Activated CD4-positive, alpha-beta T cell treated with anti-CD3 and anti-CD28 coated beads for 36 hours (primary cell): ENCODE results near the gene TET3. TPM values are rescaled to one million over a fixed set of nuclear protein-coding genes. Genes with fewer than 3 reads are reported as not detected.

ENCODE experiments used
- ATAC-seq: fragments of 200-7000 bp; cut with Tn5 transposase; one replicate; pipeline ENCODE4 v1.10.0; 2021; ENCODE audit warnings: mild to moderate bottlenecking, moderate library complexity
- CTCF ChIA-PET: fragments of 350-600 bp; sonication (Branson Sonifier 250); formaldehyde crosslinking; loops from one replicate; lab custom pipeline; 2021; ENCODE audit warnings: antibody characterized with exemption; lab: Charles Lee
- POLR2A ChIA-PET: fragments of 350-600 bp; sonication (Branson Sonifier 250); formaldehyde crosslinking; loops from one replicate; lab custom pipeline; 2021; ENCODE audit warnings: antibody characterized with exemption, inconsistent platforms; lab: Charles Lee
- DNase-seq: peaks from one replicate; pipeline ENCODE4 v3.0.0-alpha.2; 2020
- H3K27ac Mint-ChIP-seq: one replicate; pipeline ENCODE4 v1.8.0; 2021; ENCODE audit warnings: mixed read lengths
- H3K27me3 Mint-ChIP-seq: one replicate; pipeline ENCODE4 v1.8.0; 2021; ENCODE audit warnings: mixed read lengths
- H3K36me3 Mint-ChIP-seq: one replicate; pipeline ENCODE4 v1.8.0; 2021; ENCODE audit warnings: low read depth, mixed read lengths
- H3K4me1 Mint-ChIP-seq: one replicate; pipeline ENCODE4 v1.8.0; 2021; ENCODE audit warnings: mixed read lengths
- H3K4me3 Mint-ChIP-seq: one replicate; pipeline ENCODE4 v1.8.0; 2021; ENCODE audit warnings: mild to moderate bottlenecking, moderate library complexity, mixed read lengths
- H3K9me3 Mint-ChIP-seq: one replicate; pipeline ENCODE4 v1.8.0; 2021; ENCODE audit warnings: low read depth, mixed read lengths
- intact Hi-C, 2 experiments: fragments of 100-400 bp; cut with DNase I in 1 of 2; cut with micrococcal nuclease in 1 of 2; formaldehyde crosslinking; loops; one replicate each; pipeline versions ENCODE4 v1.14.2 to v1.15.1; 2022 to 2024; cut with DNase I, micrococcal nuclease
- total RNA-seq, 2 experiments: library from RNA; stranded (reverse); gene quantifications; one replicate each; pipeline ENCODE4 v1.2.3, GENCODE V29; 2021

Gene TET3
- total RNA-seq, 2 experiments from 2014 or later = 15.0 to 17.3 TPM

GRCh38 chr2:73986085-73986681, 1.5 kb downstream of the TET3 start:
- ChIA-PET POLR2A (interaction anchor here (0.6 to 2.3 kb wide), 7 partner anchors 9 to 472 kb away, joined by 3 to 9 read pairs (median 4); partner anchors contain the start of genes TPRKB and WBP1), CTCF (interaction anchor here (0.6 to 2.9 kb wide), 9 partner anchors 10 to 163 kb away, joined by 3 to 16 read pairs (median 4); no protein-coding TSS in a partner anchor)
- Mint-ChIP-seq H3K4me1 (peaks cover 67% of the 10 kb centered on the region), H3K9me3 (peaks cover 7% of the 10 kb centered on the region), H3K4me3 (peak overlapping the region; percentile 87), H3K36me3 (peaks cover 48% of the 10 kb centered on the region), H3K27ac (peak overlapping the region; percentile 73), H3K27me3 (no peaks in the 10 kb centered on the region)
- intact Hi-C loops = loop anchor here (1.0 to 10.0 kb wide), 9 partner anchors 41 to 161 kb away; partner anchors contain the start of genes BOLA3 (in 1 of the 2), DGUOK (in 1 of the 2) and STAMBP (in 1 of the 2)
- DNase-seq = peak; percentile 72
- ATAC-seq = peak; percentile 20

GRCh38 chr2:73987109-73987947, 2.6 kb downstream of the TET3 start:
- ATAC-seq (peak; percentile 36), DNase-seq (peak; percentile 74)
- H3K27me3 Mint-ChIP-seq = no peaks in the 10 kb centered on the region
- peaks cover 63% of the 10 kb centered on the region for H3K4me1 Mint-ChIP-seq
- ChIA-PET CTCF (interaction anchor here (0.5 to 2.9 kb wide), 19 partner anchors 9 to 165 kb away, joined by 3 to 16 read pairs (median 4); no protein-coding TSS in a partner anchor), POLR2A (interaction anchor here (0.8 to 2.3 kb wide), 4 partner anchors 8 to 23 kb away, joined by 4 to 9 read pairs (median 6); no protein-coding TSS in a partner anchor)
- peak overlapping the region; percentile 73 for H3K27ac Mint-ChIP-seq
- intact Hi-C loops = loop anchor here (1.0 to 10.0 kb wide), 9 partner anchors 40 to 160 kb away; partner anchors contain the start of genes BOLA3 (in 1 of the 2) and DGUOK (in 1 of the 2)
- H3K4me3 Mint-ChIP-seq = peak overlapping the region; percentile 87
- H3K36me3 Mint-ChIP-seq = peaks cover 56% of the 10 kb centered on the region
- peaks cover 10% of the 10 kb centered on the region for H3K9me3 Mint-ChIP-seq

GRCh38 chr2:73987948-73988700, 3.4 kb downstream of the TET3 start:
- intact Hi-C loops = loop anchor here (1.0 to 10.0 kb wide), 10 partner anchors 13 to 159 kb away; partner anchors contain the start of genes BOLA3 (in 1 of the 2) and DGUOK (in 1 of the 2)
- no peak for ATAC-seq
- no peak for DNase-seq
- peaks cover 10% of the 10 kb centered on the region for H3K9me3 Mint-ChIP-seq
- peak overlapping the region; percentile 8 for H3K27ac Mint-ChIP-seq
- H3K27me3 Mint-ChIP-seq = no peaks in the 10 kb centered on the region
- peaks cover 64% of the 10 kb centered on the region for H3K4me1 Mint-ChIP-seq
- CTCF ChIA-PET = interaction anchor here (0.5 to 2.9 kb wide), 15 partner anchors 9 to 166 kb away, joined by 3 to 16 read pairs (median 3); no protein-coding TSS in a partner anchor
- H3K36me3 Mint-ChIP-seq = peaks cover 64% of the 10 kb centered on the region
- POLR2A ChIA-PET = interaction anchor here (0.8 to 2.3 kb wide), 4 partner anchors 9 to 24 kb away, joined by 5 to 9 read pairs (median 6); no protein-coding TSS in a partner anchor
- peak overlapping the region; percentile 87 for H3K4me3 Mint-ChIP-seq

- DNase-seq = no peak
- Mint-ChIP-seq H3K4me1 (peaks cover 70% of the 10 kb centered on the region), H3K4me3 (no peak overlapping the region), H3K27ac (no peak overlapping the region), H3K9me3 (peaks cover 10% of the 10 kb centered on the region), H3K36me3 (peaks cover 72% of the 10 kb centered on the region), H3K27me3 (no peaks in the 10 kb centered on the region)
- ChIA-PET CTCF (no interaction called here), POLR2A (no interaction called here)
- ATAC-seq = no peak
- intact Hi-C loops = loop anchor here in 1 of 2 experiments (5.0 to 10.0 kb wide), 4 partner anchors 37 to 157 kb away; partner anchors contain the start of gene BOLA3
These were observed 5.3 kb downstream of the TET3 start for GRCh38 chr2:73989972-73990371.

GRCh38 chr2:73990531-73990930, 5.8 kb downstream of the TET3 start:
- Mint-ChIP-seq H3K4me1 (peaks cover 73% of the 10 kb centered on the region), H3K9me3 (peaks cover 10% of the 10 kb centered on the region), H3K36me3 (peaks cover 73% of the 10 kb centered on the region), H3K27ac (peak overlapping the region; percentile 11), H3K4me3 (no peak overlapping the region), H3K27me3 (no peaks in the 10 kb centered on the region)
- no peak for ATAC-seq
- DNase-seq = no peak
- ChIA-PET POLR2A (no interaction called here), CTCF (no interaction called here)
- intact Hi-C loops = no loop called here

GRCh38 chr2:73992036-73992435, 7.3 kb downstream of the TET3 start:
- CTCF ChIA-PET = interaction anchor here (0.6 to 0.7 kb wide), 2 partner anchors 73 to 165 kb away, joined by 3 read pairs; no protein-coding TSS in a partner anchor
- Mint-ChIP-seq H3K4me1 (peaks cover 74% of the 10 kb centered on the region), H3K27ac (peak overlapping the region; percentile 44), H3K9me3 (peaks cover 10% of the 10 kb centered on the region), H3K36me3 (peaks cover 64% of the 10 kb centered on the region), H3K27me3 (no peaks in the 10 kb centered on the region), H3K4me3 (no peak overlapping the region)
- DNase-seq (no peak), ATAC-seq (no peak)
- intact Hi-C loops = no loop called here
- POLR2A ChIA-PET = no interaction called here

GRCh38 chr2:73993376-73993775, 8.7 kb downstream of the TET3 start:
- peaks cover 78% of the 10 kb centered on the region for H3K4me1 Mint-ChIP-seq
- DNase-seq = no peak
- ChIA-PET POLR2A (interaction anchor here (0.5 kb wide), 1 partner anchor 168 kb away, joined by 3 read pairs; no protein-coding TSS in a partner anchor), CTCF (no interaction called here)
- H3K9me3 Mint-ChIP-seq = peaks cover 10% of the 10 kb centered on the region
- peaks cover 53% of the 10 kb centered on the region for H3K36me3 Mint-ChIP-seq
- H3K27ac Mint-ChIP-seq = peak overlapping the region; percentile 53
- intact Hi-C loops = no loop called here
- ATAC-seq = no peak
- no peaks in the 10 kb centered on the region for H3K27me3 Mint-ChIP-seq
- H3K4me3 Mint-ChIP-seq = no peak overlapping the region

GRCh38 chr2:73993778-73994177, 9.1 kb downstream of the TET3 start:
- intact Hi-C loops = no loop called here
- H3K4me3 Mint-ChIP-seq = no peak overlapping the region
- POLR2A ChIA-PET = interaction anchor here (0.6 kb wide), 1 partner anchor 127 kb away, joined by 3 read pairs; no protein-coding TSS in a partner anchor
- DNase-seq (peak; percentile 45), ATAC-seq (peak; percentile 30)
- peaks cover 50% of the 10 kb centered on the region for H3K36me3 Mint-ChIP-seq
- peaks cover 10% of the 10 kb centered on the region for H3K9me3 Mint-ChIP-seq
- peak overlapping the region; percentile 53 for H3K27ac Mint-ChIP-seq
- no peaks in the 10 kb centered on the region for H3K27me3 Mint-ChIP-seq
- H3K4me1 Mint-ChIP-seq = peaks cover 79% of the 10 kb centered on the region
- CTCF ChIA-PET = no interaction called here

GRCh38 chr2:73994178-73994831, 9.6 kb downstream of the TET3 start:
- peak overlapping the region; percentile 69 for H3K27ac Mint-ChIP-seq
- intact Hi-C loops = no loop called here
- no peak overlapping the region for H3K4me3 Mint-ChIP-seq
- peaks cover 10% of the 10 kb centered on the region for H3K9me3 Mint-ChIP-seq
- ATAC-seq = peak; percentile 12
- peaks cover 80% of the 10 kb centered on the region for H3K4me1 Mint-ChIP-seq
- H3K27me3 Mint-ChIP-seq = no peaks in the 10 kb centered on the region
- no peak for DNase-seq
- H3K36me3 Mint-ChIP-seq = peaks cover 46% of the 10 kb centered on the region
- POLR2A ChIA-PET = interaction anchor here (0.6 kb wide), 1 partner anchor 126 kb away, joined by 3 read pairs; no protein-coding TSS in a partner anchor
- CTCF ChIA-PET = no interaction called here

GRCh38 chr2:73995810-73996209, 11.1 kb downstream of the TET3 start:
- POLR2A ChIA-PET = interaction anchor here (0.6 to 1.2 kb wide), 2 partner anchors 9 to 30 kb away, joined by 3 to 4 read pairs; no protein-coding TSS in a partner anchor
- ATAC-seq = no peak
- DNase-seq = no peak
- Mint-ChIP-seq H3K4me1 (peaks cover 80% of the 10 kb centered on the region), H3K9me3 (peaks cover 3% of the 10 kb centered on the region), H3K27ac (no peak overlapping the region), H3K27me3 (no peaks in the 10 kb centered on the region), H3K4me3 (no peak overlapping the region), H3K36me3 (peaks cover 31% of the 10 kb centered on the region)
- CTCF ChIA-PET = interaction anchor here (0.8 to 1.1 kb wide), 2 partner anchors 9 to 172 kb away, joined by 3 to 4 read pairs; no protein-coding TSS in a partner anchor
- intact Hi-C loops = no loop called here
